GM12892 (cell line): ENCODE measurements around the gene SPATA16.

Experiments used
- POLR2A ChIP-seq: IDR thresholded peaks from 2 replicates; pipeline ENCODE4 v1.6.1; 2011; ENCODE audit warnings: low read depth, low read length, control low read depth
- POLR2AphosphoS5 ChIP-seq: IDR thresholded peaks from 2 replicates; pipeline ENCODE4 v1.6.1; 2011; ENCODE audit warnings: low read depth, low read length, control low read depth

DNA sequence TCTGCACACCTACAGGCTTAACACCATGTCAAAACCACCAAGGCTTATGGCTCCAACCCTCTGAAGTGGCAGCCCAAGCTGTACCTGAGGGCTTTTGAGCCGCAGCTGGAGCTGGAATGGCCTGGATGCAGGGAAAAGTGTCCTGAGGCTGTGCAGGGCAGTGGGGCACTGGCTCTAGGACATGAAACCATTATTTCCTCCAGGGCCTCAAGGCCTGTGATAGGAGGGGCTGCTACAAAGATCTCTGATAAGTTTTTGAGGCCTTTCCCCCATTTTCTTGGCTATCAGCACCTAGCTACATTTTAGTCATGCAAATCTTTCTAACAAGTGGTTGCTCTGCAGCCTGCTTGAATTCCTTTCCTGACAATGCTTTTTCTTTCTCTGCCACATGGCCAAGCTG lies 37.6 kb downstream of the SPATA16 start:
- no peak for TF ChIP-seq POLR2AphosphoS5
- TF ChIP-seq POLR2A: no peak
